HG03558 (cell line): ENCODE measurements around the gene SEPTIN3.

ENCODE experiments used
- ATAC-seq: cut with Tn5 transposase; IDR thresholded peaks from one replicate; pipeline ENCODE4 v1.9.1; 2021; ENCODE audit warnings: moderate number of reproducible peaks; ENCODE audit not compliant: unreplicated experiment; ENCODE audit errors: extremely low read depth

Gene SEPTIN3

DNA sequence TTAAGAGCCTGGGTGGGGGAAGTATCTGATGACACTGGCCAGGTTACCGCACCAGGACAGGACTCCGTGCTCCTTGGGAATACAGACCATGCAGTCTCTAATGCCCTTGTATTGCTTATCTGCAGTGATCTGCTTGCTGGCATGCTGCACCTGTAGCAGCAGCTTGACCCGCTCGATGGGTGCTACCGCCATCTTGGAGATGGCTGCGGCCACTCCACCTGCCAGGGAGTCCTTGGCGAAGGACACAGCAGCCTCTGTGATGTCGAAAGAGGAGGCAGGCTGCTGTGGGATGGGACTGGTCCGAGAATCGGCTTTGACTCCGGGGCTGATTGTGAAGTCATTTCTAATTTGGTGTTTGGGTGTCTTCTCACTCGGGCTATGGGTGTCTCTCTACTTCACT, 32.5 kb downstream of the SEPTIN3 start:
- ATAC-seq, result no peak

- ATAC-seq, result no peak
These were observed 38.7 kb downstream of the SEPTIN3 start for GRCh38 chr22:42007922-42008321.

DNA sequence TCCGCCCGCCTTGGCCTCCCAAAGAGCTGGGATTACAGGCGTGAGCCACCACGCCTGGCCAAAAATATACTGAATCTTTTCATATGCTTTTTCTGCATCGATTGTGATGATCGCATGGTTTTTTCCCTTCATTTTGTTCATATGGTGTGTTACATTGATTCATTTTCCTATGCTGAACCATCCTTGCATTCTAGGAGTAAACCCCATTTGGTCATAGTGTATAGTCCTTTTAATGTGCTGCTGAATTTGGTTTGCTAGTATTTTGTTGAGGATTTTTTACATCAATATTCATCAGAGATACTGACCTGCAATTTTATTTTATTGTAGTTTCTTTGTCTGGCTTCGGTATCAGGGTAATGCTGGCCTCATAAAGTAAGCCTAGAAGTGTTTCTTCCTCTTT, 41.5 kb downstream of the SEPTIN3 start:
- no peak for ATAC-seq

GRCh38 chr22:42013385-42013784, 44.1 kb downstream of the SEPTIN3 start:
- no peak for ATAC-seq

DNA sequence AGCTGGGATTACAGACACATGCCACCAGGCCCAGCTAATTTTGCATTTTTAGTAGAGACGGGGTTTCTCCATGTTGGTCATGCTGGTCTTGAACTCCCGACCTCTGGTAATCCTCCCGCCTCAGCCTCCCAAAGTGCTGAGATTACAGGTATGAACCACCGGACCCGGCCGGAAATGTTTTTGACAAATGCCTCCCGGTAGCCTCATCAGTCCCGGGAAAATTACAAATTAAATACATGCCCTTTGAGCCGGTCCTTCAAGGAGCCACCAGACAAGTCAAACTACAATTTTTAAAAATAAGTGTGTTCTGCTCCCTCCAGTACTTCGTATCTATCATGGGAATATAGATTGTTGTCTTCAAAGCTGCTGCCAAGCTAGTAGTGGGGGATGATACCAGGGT, 46.9 kb downstream of the SEPTIN3 start:
- ATAC-seq, result no peak

- ATAC-seq, result no peak
These were observed 49.0 kb downstream of the SEPTIN3 start for GRCh38 chr22:42018224-42018623.
